Astrocyte (in vitro differentiated cells and primary cell): ENCODE measurements around the gene PRKCB.

ENCODE experiments used
- CTCF ChIP-seq: IDR thresholded peaks from 2 replicates; pipeline ENCODE4 v1.5.1; 2011; ENCODE audit warnings: low read depth, mild to moderate bottlenecking, inconsistent platforms, low read length, moderate library complexity; ENCODE audit not compliant: insufficient read depth
- EZH2 ChIP-seq: IDR thresholded peaks from 2 replicates; pipeline ENCODE4 v1.6.1; 2012; ENCODE audit warnings: mild to moderate bottlenecking, low read length, inconsistent platforms; ENCODE audit not compliant: insufficient read depth

GRCh38 chr16:24077292-24077691 lies 241.5 kb downstream of the PRKCB start:
- no peak for TF ChIP-seq CTCF
- TF ChIP-seq EZH2 = no peak
